Middle frontal gyrus (tissue), 1 donor: ENCODE results near the gene CDSN.

ENCODE experiments used
- DNase-seq: peaks from one replicate; pipeline ENCODE4 v3.0.0-alpha.2; 2015; ENCODE audit warnings: low spot score; ENCODE audit errors: extremely low spot score

CDSN gene

DNA sequence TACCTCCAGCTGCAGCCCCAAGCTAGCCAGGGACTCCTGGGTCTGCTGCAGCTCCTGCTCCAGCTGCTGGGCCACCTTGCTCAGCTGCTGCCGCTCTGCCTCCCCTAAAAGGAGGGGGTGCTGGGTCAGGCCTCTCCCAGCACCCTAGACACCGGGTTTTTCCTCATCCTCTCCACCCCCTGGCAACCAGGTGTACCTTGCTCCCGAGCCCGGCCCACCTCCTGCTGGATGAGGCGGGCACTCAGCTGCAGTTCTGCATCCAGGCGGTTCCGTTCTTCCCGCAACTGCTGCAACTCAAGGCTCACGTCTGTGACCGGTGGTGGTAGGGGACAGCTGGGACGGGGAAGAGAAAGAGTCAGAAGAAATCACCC is 24.7 kb upstream of the CDSN start:
- no peak for DNase-seq

DNA sequence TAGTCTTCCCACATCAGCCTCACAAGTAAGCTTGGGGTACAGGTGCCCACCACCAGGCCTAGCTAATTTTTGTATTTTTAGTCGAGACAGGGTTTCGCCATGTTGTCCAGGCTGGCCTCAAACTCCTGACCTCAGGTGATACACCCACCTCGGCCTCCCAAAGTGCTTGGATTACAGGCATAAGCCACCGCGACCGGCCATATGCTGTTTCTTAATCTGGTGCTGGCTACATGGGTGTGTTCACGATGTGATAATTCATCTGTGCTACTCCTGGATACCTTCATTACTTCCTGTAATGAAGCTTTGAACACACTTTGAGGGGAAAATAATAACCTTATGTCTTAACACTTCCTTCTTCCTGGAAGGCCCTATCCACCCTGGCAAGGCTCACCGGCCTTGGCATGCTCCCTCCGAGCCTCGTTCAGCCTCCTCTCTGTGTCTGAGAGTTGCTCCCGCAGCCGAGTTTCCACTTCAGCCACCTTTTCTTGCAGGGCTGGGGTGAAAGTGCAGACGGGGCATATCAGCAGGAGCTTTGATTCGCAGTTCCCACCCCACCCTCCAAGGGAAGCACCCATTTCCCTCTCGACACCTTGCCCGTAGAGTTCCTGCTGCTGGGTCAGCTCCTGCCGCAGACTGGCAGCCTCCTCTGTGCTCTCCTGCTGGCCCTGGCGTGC is 24.2 kb upstream of the CDSN start:
- DNase-seq, result no peak

DNA sequence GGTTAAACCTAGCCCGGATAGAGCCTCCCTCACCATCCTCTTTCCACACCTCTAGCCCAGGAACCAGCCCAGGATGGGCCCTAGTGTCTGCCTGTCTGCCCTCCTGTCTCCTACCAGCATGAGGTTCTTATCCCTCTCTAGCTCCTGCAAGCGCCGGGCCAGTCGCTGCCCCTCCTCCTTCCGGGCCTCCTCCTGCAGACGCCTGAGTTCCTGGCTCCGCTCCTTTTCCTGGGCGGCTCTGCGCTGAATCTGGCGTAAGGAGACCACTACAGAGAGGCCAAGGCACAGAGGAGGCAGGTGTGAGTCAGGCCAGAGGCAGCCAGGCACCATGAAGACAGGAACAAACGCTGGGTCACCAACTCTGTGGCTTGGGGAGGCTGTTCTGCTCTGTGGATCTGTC is 22.9 kb upstream of the CDSN start:
- no peak for DNase-seq

DNA sequence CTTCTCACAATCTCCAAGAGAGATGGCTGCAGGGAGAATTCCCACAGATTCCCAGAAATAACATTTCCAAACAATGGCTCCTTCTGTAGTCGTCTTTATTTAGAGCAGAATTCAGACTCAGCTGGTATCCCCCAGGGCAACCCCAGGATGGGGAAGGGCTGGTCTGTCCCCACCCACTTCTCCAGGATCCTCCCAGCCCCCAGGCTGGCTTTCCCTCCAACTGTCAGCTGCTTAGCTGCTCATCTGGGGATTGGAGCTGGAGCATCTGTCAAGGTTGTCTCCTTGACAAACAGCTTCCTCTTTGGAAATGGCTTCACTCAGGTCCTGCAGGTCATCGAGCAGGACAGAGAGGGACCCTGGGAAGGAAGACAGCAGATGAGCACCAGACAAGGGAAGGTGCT is 22.1 kb upstream of the CDSN start:
- DNase-seq, result no peak

DNA sequence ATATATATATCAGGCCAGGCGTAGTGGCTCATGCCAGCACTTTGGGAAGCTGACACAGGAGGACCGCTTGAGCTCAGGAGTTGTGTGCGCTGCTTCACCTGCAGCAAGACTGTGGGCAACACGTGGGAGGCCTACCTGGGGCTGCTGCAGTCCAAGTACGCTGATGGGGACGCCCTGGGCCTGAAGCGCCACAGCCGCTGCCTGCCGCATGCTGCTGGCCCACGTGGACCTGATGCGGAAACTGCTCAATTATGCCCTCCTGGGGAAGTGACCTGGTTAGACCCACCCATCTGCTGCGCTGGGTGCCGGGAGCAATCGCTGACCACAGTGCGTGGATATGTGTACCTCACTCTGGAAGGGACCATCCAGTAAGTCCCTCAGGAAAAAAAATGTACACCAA is 20.4 kb upstream of the CDSN start:
- DNase-seq, result no peak

DNA sequence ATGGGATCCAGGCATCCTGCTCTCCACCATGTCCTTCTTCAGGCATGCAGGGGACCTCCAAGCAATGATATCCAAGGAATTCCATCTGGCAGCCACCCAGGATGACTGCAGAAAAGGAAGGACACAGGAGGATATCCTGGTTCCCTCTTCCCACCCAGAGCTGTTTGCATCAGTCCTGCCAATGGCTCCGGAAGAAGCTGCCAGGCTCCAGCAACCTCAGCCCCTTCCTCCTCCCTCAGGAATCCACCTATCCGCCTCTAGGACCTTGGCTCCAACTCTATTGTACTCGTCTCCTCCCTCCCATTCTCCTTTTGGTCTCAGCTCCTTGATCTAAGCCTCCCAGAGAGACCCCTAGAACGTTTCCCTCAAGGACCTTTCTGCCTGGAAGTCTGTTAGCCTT is 19.4 kb upstream of the CDSN start:
- DNase-seq, result no peak

DNA sequence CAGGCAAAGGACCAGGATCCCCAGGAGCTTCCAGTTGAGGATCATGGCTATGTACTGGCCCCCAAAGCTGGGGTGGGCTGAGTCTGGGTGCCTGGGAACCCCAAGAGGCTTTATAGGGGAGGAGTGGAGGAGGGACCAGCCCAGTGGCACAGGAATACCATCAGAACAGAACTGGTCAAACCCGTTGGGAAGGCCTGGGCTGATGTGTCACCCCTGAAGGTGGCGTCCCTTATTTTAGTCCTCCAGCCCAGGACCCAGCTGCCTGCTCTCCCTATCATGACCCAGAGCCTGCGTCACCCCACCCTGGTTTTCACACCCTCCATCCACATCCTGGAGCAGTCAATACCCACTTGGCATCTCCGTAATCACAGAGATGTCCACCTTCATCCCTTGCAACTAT is 18.7 kb upstream of the CDSN start, which contains the start of gene PSORS1C2:
PSORS1C2 (minus strand) TSS at position 85 of the 400 bp plus-strand sequence; CDS start at position 45, 40 bp downstream.
- DNase-seq, result no peak

DNA sequence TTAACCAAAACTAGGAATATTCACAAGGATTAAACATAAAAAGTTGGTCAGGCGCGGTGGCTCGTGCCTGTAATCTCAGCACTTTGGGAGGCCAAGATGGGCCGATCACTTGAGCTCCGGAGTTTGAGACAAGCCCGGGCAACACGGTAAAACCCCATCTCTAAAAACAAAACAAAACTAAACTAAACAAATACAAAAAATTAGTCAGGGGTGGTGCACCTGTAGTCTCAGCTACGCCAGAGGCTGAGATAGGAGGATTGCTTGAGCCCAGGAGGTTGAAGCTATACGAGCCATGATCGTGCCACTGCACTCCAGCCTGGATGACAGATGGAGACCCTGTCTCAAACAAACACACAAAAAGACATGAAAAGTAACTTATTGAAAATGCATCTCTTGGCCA is 15.5 kb upstream of the CDSN start:
- DNase-seq, result no peak

DNA sequence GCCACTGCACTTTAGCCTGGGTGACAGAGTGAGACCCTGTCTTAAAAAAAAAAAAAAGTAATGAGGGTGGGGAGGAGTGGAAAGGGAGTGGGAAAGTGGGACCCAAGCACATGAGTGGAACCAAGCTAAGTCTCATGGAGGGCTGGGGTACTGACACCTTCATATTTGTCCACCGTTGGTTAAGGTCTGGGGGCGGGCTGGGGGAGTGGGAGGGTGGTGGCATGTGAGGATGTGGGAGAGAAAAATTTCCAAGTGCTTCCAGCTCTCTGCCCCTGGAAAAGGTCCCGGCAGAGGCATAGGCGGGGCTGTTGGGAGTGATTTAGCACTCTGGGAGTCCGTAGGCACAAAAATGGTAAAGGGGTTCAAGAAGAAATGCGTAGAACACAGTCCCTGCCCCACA is 12.6 kb upstream of the CDSN start:
- DNase-seq, result no peak

DNA sequence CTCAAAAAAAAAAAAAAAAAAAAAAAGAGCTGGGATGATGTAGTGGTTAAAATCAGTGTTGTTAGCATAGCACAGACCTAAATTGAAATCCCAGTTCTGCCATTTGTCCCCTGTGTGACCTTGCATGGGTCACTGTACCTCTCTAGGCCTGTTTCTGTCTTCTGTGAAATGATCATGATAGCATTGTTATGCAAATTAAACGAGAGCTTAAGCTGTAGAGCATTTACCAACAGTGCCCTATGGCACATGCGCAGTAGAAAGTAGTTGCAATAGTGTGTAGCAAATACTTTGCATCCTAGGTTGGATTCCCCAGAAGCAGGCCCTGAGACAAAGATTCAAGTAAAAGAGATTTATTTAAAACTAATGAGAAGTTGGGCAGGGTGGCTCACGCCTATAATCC is 11.3 kb upstream of the CDSN start:
- no peak for DNase-seq

DNA sequence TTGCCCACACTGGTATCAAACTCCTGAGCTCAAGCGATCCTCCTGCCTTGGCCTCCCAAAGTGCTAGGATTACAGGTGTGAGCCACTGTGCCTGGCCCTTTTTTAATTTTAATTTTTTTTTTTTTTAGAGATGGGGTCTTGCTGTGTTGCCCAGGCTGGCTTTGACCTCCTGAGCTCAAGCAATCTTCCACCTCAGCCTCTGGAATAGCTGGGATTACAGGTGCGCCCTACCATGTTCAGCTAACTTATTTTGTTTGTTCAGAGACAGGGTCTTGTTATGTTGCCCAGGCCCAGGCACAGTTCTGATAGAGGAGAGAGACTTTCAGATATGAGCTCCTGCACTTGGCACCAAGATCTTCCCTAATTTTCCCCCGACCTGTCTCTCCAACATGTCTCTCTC is 10.5 kb upstream of the CDSN start:
- DNase-seq, result no peak

DNA sequence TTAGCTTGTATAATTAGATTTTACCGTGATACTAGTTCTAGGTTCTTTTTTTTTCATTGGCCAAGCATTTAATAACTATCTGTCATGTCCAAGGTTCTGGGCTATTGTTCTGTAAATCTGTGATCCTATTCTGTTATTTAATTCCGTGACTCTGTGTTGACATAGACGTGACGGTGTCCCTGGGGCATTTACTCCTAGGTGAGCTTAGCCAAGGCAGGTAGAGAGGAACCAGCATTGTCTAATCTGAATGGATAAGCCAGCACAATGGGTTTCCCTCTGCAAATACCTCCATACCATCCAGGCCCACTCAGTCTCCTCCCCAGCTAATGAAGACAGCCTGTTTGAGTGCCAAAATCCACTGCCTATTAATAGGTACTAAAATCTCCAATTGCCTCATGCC is 8.9 kb upstream of the CDSN start:
- DNase-seq, result no peak

DNA sequence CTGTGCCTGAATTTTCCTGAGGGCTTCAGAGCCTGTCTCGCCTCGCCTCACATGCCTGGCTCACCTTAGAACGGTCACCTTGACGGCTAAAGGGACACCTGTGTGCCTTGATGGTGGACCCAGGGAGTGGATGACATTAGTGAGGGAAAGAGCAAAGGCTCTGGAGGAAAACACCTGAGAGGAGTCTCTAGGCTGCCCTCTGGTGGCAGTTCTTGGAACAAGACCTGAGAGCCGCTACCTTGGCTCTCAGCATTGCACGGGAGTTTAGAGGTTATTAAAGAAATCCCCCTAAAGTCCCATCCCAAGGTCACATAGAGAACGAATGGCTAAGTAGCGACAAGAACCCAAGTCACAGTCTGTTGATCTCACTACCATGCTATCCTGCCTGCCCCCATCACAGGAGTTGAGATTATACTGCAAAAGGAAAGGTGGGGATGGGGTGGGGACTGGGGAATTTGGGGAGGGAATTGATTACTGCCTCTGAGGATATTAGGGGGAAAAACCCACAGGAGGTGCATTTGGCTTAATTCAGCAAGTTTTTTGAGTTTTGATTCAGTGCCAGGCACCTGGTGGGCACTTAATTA is 7.9 kb upstream of the CDSN start:
- DNase-seq, result no peak

DNA sequence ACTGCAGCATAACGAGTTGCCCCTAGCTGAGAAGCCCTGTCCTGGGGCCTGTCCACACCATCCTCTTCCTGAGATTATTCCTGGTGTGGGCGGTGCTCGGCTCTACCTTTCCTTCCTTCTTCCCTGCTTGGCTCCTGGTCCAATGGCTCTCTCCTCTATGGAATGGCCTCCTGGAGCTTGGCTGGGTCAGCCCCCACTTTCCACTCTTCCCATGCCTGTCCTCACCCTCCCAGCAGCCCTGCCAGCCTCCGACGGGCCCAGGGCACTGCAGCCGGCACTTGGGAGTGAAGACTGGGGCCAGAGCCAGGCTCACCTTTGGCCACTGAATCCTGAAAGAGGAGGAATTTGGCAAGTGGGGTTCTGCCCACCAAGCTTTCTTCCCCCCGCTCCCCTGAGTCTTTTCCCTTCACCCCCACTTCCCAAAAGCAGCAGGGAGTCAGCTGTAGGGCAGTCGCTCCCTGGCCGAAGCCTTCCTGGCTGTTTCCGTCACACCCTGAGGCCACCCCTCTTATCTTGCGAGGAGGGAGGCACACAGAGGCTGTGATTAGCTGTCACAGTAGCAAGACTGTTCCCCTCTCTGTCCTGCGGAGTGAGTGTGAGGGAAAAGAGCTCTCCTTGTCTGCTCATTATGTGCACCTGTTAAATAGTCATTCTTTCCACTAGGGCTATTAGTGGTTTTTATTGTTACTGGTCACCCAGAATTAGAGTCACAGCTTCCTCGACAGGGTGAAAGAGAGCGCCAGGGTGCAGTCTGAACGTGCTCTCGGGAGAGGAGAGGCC is 6.3 kb upstream of the CDSN start:
- no peak for DNase-seq

DNA sequence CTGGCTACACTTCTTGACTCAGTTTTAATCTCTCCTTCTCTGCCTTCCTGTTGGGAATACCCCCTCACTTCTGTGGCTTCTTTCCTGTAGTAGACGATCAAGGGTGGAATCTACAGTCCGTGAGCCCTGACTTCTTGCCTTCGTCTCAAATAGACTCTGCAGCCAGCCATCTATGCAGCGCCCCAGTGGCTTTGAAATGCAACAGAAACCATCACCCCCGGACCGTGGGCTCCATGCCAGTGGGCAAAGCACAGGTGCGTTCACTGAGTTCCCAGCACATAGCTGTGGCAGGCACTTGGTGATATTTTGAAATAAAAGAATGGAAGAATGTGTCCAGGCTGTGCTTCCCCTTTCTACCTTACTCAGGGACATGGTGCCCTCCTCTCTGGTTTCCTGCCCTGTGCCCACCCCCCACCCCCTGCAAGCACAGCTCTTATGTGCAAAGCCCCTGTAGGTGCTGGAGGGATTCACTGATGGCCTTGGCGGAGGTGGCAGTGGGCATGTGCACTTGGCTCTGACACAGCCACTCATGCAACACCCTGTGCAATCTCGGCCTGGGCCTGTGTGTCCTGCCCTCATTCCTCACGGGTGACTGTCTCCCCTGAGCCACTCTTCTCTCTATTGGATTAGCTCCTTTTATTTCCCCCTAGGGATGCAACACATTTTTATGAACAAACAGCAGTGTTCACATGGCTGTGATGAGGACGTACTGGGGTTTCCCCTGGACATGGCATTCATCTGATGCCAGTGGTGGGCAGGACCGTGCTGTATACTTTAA is 5.5 kb upstream of the CDSN start:
- no peak for DNase-seq

DNA sequence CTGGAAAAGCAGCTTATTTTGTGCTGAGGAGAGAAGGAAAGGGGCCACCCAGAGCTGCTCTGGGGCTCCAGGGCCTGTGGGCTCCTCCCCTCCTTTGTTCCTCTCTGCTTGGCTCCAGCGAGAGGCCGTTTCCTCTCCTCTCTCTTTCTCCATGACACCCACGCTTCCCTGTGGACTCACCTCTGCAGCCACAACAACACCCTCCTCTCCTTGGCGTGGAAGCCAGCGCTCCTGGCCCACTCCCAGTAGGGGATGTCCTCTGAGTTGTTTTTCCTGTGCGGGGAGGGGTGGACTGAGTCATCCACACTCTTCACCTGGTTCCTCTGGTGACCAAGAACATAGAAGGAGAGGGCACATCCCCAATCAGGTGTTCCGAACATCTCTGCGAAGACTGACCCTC is 4.9 kb upstream of the CDSN start:
- no peak for DNase-seq

DNA sequence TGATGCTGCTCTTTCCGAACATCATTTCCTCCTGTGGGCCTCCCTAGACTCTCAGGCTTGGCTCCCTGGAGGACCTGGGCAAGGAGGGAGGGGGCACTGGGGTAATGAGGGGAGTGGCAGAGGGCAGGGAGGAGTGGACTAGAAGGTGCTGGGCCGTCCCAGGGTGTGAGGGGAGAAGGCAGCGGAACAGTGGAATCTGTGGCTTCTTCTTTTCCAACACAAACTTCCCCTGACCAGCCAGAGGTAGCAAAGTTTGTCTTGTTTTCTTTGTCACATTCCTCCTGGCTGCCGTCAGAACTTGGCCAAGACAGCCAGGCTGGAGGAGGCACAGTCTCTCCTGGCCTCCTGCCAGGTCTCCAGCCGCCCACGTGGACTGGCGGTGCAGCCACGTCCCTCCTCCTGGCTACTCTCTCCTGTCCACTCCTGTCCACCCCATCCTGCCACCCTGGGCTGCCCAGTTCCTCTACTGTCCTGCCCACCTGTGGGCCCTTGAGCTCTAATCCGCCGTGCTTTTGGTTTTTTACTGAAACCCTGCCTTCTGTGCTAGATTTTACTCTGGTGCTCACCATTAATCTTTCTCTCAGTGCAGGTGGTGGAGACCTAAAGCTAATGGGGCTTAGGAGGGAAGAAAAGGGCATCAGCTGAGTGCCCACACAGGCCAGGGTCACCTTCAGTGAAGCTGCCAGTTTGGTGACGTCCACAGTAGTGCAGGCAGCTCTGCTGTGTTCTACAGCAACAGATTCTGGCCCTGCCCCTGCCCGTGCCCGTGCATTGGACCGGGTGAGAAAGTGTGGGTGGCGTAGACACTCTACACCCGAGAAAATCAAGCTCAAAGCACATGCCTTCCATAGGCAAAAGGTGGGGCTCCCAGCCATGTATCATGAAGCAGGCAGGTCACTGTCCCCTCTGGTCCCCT is 2.8 kb upstream of the CDSN start:
- no peak for DNase-seq

DNA sequence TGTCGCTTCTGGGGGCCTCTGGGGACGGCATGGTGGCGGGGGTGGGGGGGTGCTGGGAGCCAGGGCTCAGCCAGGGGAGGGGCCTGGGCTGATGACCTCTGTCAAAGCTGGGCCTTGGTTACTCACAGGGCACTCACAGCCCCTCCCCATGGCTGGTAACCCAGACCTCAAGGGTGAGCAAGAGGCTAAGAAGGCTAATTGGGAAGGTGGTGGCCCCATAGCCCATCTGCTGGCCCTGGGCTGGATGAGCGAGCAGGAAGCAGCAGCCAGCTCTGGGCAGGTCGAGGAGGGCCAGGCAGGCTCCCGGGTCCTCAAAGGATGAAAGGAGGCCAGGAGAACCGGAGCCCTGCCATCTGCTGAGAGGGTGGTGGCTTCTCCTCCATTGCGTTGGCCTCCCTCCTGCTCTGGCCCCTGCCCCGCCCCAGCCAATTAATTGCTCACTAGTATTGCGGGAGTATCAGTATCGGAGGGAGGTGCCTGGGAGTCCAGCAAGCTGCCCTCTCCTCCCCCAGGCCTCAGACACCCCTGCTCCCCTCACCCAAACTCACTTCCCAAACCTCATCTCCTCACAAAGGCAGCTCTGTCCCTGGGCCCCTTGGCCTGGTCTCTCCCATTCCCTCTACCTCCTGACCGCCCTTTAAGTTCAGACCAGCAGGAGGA is 1.0 kb upstream of the CDSN start:
- no peak for DNase-seq

DNA sequence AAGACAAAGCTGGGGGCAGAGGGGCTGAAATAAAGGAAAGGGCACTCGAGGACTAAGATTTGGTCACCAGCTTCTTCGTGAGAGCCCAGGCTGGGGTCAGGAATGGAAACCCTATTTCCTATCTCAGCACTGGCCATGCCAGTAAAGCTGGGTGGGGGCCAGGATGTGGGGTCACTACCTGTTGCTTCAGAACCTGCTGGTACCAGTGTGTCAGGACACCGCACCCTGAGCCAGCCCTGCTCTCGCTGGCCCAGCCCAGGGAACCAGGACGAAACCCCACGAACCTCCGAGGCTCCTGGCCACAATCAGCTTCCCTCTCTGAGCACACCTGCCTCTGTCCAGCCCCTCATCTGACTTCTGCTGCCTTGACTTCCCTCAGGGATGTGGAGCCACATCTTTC is 2.1 kb downstream of the CDSN start:
- no peak for DNase-seq

DNA sequence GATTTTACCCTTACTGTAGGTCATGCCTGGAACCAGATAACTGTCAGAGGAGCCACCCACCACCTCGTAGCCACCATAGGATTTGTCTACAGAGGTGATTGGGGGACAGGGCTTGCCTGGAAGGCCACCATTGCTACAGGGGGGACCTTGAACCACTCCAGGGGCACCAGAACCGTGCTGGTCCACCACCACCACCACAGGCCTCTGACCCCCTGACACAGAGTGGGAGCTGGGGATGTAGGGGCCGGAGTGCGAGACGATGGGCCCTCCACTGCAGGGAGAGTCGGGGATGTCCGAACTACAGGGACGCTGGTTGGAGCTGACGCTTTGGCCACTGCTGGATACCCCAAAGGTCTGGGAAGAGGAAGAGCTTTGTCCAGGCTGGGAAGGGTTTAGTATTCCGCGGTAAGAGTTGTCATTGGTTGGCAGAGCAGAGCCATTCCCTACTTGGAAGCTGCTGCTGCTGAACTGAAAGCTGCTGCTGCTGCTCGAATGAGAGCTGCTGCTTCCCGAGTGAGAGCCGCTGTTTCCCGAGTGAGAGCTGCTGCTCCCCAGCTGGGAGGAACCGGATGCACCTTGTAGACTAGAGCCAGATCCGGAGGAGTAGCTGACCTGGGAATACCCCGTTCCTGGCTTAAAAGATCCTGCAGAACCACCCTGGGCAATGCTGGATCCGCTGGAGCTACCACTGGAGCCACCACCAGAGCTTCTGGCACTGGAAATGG is 3.4 kb downstream of the CDSN start:
- no peak for DNase-seq
